Natural killer cell treated with Interleukin-12 subunit alpha and Interleukin-12 subunit beta and Interleukin-15 and Interleukin-18, amount 100 ng/mL, for 72 hours (primary cell): Measurements from ENCODE around the gene CARM1. TPM values are rescaled to one million over a fixed set of nuclear protein-coding genes. Genes with fewer than 3 reads are reported as not detected.
A peak's percentile ranks its signal among the peaks of the same experiment; 100 is the strongest.

ENCODE experiments used
- ATAC-seq, 2 donors: fragments of 150-1000 bp; cut with Tn5 transposase in 1 of 2; sonication (Bioruptor Pico), chemical (Tn5 transposase) in 1 of 2; 2 replicates each; pipeline ENCODE4 v1.10.0; 2021
- DNase-seq: peaks from one replicate; pipeline ENCODE4 v3.0.0; 2022; ENCODE audit warnings: low spot score
- H3K27ac Mint-ChIP-seq, 2 donors: 1 replicate in 1 of 2; 2 replicates in 1 of 2; pipeline ENCODE4 v1.8.0; 2022; ENCODE audit warnings: mixed read lengths in 2 of 2, mild to moderate bottlenecking in 1 of 2, moderate library complexity in 1 of 2
- H3K27me3 Mint-ChIP-seq, 2 donors: 1 replicate in 1 of 2; 2 replicates in 1 of 2; pipeline ENCODE4 v1.8.0; 2022; ENCODE audit warnings: mixed read lengths in 2 of 2
- H3K36me3 Mint-ChIP-seq: one replicate; pipeline ENCODE4 v1.8.0; 2022; ENCODE audit warnings: mixed read lengths
- H3K4me1 Mint-ChIP-seq, 2 donors: 1 replicate in 1 of 2; 2 replicates in 1 of 2; pipeline ENCODE4 v1.8.0; 2022; ENCODE audit warnings: low read depth in 2 of 2, mixed read lengths in 2 of 2, mild to moderate bottlenecking in 1 of 2
- H3K4me3 Mint-ChIP-seq: one replicate; pipeline ENCODE4 v1.8.0; 2022; ENCODE audit warnings: mixed read lengths
- H3K9me3 Mint-ChIP-seq: 2 replicates; pipeline ENCODE4 v1.8.0; 2022; ENCODE audit warnings: mixed read lengths
- total RNA-seq, 2 donors: library from RNA; stranded (reverse); gene quantifications; one replicate each; pipeline ENCODE4 v1.2.3, GENCODE V29; 2022

The CARM1 gene
- 10 to 100 TPM; 48.4 to 60.0 TPM for total RNA-seq

- Mint-ChIP-seq H3K36me3 (no peaks in the 10 kb centered on the region), H3K4me3 (peak within 1 kb of the TSS; percentile 89), H3K27me3 (no peaks in the 10 kb centered on the region), H3K9me3 (no peaks in the 10 kb centered on the region), H3K4me1 (peaks cover 21 to 27% of the 10 kb centered on the region in 2 donors), H3K27ac (peak within 1 kb of the TSS; percentile 85 to 90)
- DNase-seq (peak; percentile 99), ATAC-seq (peak; percentile 95)
Measured at GRCh38 chr19:10870955-10871603, at the start of gene CARM1. Gene CARM1 (plus strand): TSS chr19:10871553. CDS start chr19:10871703, 150 bp downstream.

- Mint-ChIP-seq H3K4me3 (no peak overlapping the region), H3K27ac (peak overlapping the region in 1 of 2 donors; percentile 51), H3K36me3 (peaks cover 7% of the 10 kb centered on the region), H3K4me1 (peaks cover 18% of the 10 kb centered on the region in 2 donors), H3K27me3 (no peaks in the 10 kb centered on the region), H3K9me3 (no peaks in the 10 kb centered on the region)
- ATAC-seq, result no peak
- DNase-seq, result peak; percentile 54
Measured at GRCh38 chr19:10823690-10824089, 47.7 kb upstream of the CARM1 start.

GRCh38 chr19:10826231-10826630, 45.1 kb upstream of the CARM1 start:
- peak overlapping the region in 1 of 2 donors; percentile 61 for H3K27ac Mint-ChIP-seq
- no peaks in the 10 kb centered on the region for H3K27me3 Mint-ChIP-seq
- ATAC-seq, result no peak
- no peaks in the 10 kb centered on the region for H3K36me3 Mint-ChIP-seq
- no peak for DNase-seq
- no peaks in the 10 kb centered on the region for H3K9me3 Mint-ChIP-seq
- no peak overlapping the region for H3K4me3 Mint-ChIP-seq
- no peaks in the 10 kb centered on the region for H3K4me1 Mint-ChIP-seq

- DNase-seq, result no peak
- Mint-ChIP-seq H3K4me1 (no peaks in the 10 kb centered on the region), H3K27me3 (no peaks in the 10 kb centered on the region), H3K36me3 (no peaks in the 10 kb centered on the region), H3K9me3 (no peaks in the 10 kb centered on the region), H3K4me3 (no peak overlapping the region), H3K27ac (no peak overlapping the region)
- no peak for ATAC-seq
Measured at GRCh38 chr19:10826846-10827245, 44.5 kb upstream of the CARM1 start.

GRCh38 chr19:10828981-10829821, 42.2 kb upstream of the CARM1 start:
- no peaks in the 10 kb centered on the region for H3K27me3 Mint-ChIP-seq
- no peaks in the 10 kb centered on the region for H3K4me1 Mint-ChIP-seq
- no peak for DNase-seq
- no peak overlapping the region for H3K4me3 Mint-ChIP-seq
- peak; percentile 32 to 34 for ATAC-seq
- no peaks in the 10 kb centered on the region for H3K9me3 Mint-ChIP-seq
- no peaks in the 10 kb centered on the region for H3K36me3 Mint-ChIP-seq
- peak overlapping the region in 1 of 2 donors; percentile 64 for H3K27ac Mint-ChIP-seq

- Mint-ChIP-seq H3K4me3 (no peak overlapping the region), H3K27me3 (no peaks in the 10 kb centered on the region), H3K4me1 (no peaks in the 10 kb centered on the region), H3K36me3 (no peaks in the 10 kb centered on the region), H3K27ac (peak overlapping the region in 1 of 2 donors; percentile 10), H3K9me3 (no peaks in the 10 kb centered on the region)
- DNase-seq (no peak), ATAC-seq (no peak)
Measured at GRCh38 chr19:10829967-10830366, 41.4 kb upstream of the CARM1 start.

- H3K4me3 Mint-ChIP-seq, result no peak overlapping the region
- H3K27me3 Mint-ChIP-seq, result no peaks in the 10 kb centered on the region
- peak overlapping the region in 1 of 2 donors; percentile 10 for H3K27ac Mint-ChIP-seq
- ATAC-seq (no peak), DNase-seq (no peak)
- H3K9me3 Mint-ChIP-seq, result peaks cover under 1% of the 10 kb centered on the region
- H3K4me1 Mint-ChIP-seq, result peaks cover 1% of the 10 kb centered on the region in 2 donors
- peaks cover 1% of the 10 kb centered on the region for H3K36me3 Mint-ChIP-seq
Measured at GRCh38 chr19:10830370-10830769, 41.0 kb upstream of the CARM1 start.

GRCh38 chr19:10830931-10831779, 40.2 kb upstream of the CARM1 start:
- ATAC-seq, result no peak
- Mint-ChIP-seq H3K27ac (no peak overlapping the region), H3K4me3 (no peak overlapping the region), H3K9me3 (peaks cover 4% of the 10 kb centered on the region), H3K36me3 (peaks cover 5% of the 10 kb centered on the region), H3K4me1 (peaks cover 8 to 9% of the 10 kb centered on the region in 2 donors), H3K27me3 (no peaks in the 10 kb centered on the region)
- DNase-seq, result no peak

GRCh38 chr19:10831987-10832938, 39.1 kb upstream of the CARM1 start:
- H3K9me3 Mint-ChIP-seq, result peaks cover 4% of the 10 kb centered on the region
- peaks cover 18 to 19% of the 10 kb centered on the region in 2 donors for H3K4me1 Mint-ChIP-seq
- H3K27me3 Mint-ChIP-seq, result no peaks in the 10 kb centered on the region
- H3K4me3 Mint-ChIP-seq, result no peak overlapping the region
- ATAC-seq (no peak), DNase-seq (no peak)
- peak overlapping the region in 1 of 2 donors; percentile 35 for H3K27ac Mint-ChIP-seq
- peaks cover 5% of the 10 kb centered on the region for H3K36me3 Mint-ChIP-seq

GRCh38 chr19:10832939-10833296, 38.4 kb upstream of the CARM1 start:
- no peak overlapping the region for H3K4me3 Mint-ChIP-seq
- peaks cover 5% of the 10 kb centered on the region for H3K36me3 Mint-ChIP-seq
- no peaks in the 10 kb centered on the region for H3K27me3 Mint-ChIP-seq
- ATAC-seq (no peak), DNase-seq (no peak)
- H3K4me1 Mint-ChIP-seq, result peaks cover 18 to 19% of the 10 kb centered on the region in 2 donors
- H3K9me3 Mint-ChIP-seq, result peaks cover 4% of the 10 kb centered on the region
- peak overlapping the region in 1 of 2 donors; percentile 35 for H3K27ac Mint-ChIP-seq

GRCh38 chr19:10835089-10835753, 36.1 kb upstream of the CARM1 start:
- DNase-seq, result no peak
- peaks cover 5% of the 10 kb centered on the region for H3K36me3 Mint-ChIP-seq
- H3K27ac Mint-ChIP-seq, result peak overlapping the region; percentile 98 to 99
- H3K4me3 Mint-ChIP-seq, result peak overlapping the region; percentile 93
- ATAC-seq, result no peak
- H3K9me3 Mint-ChIP-seq, result peaks cover 4% of the 10 kb centered on the region
- peaks cover 18 to 19% of the 10 kb centered on the region in 2 donors for H3K4me1 Mint-ChIP-seq
- H3K27me3 Mint-ChIP-seq, result no peaks in the 10 kb centered on the region

- H3K9me3 Mint-ChIP-seq, result peaks cover 4% of the 10 kb centered on the region
- H3K27me3 Mint-ChIP-seq, result no peaks in the 10 kb centered on the region
- peak within 1 kb of the TSS; percentile 98 to 99 for H3K27ac Mint-ChIP-seq
- peaks cover 18 to 21% of the 10 kb centered on the region in 2 donors for H3K4me1 Mint-ChIP-seq
- H3K4me3 Mint-ChIP-seq, result peak within 1 kb of the TSS; percentile 93
- ATAC-seq (peak; percentile 95), DNase-seq (peak; percentile 99)
- H3K36me3 Mint-ChIP-seq, result peaks cover 5% of the 10 kb centered on the region
Measured at GRCh38 chr19:10835754-10836478, 35.4 kb upstream of the CARM1 start, which contains the start of gene TMED1. Gene TMED1 (minus strand): TSS chr19:10836212. CDS start chr19:10836191, 21 bp downstream.
